ENCODE results near the gene NOC2L. TPM values are rescaled to one million over a fixed set of nuclear protein-coding genes. Genes with fewer than 3 reads are reported as not detected.

NOC2L gene
- total and polyA plus RNA-seq, 9 of the 15 experiments (the other 6 are each of a cell fraction or from before 2014, with no cell fraction given): 4.0 to 410 (median 200) TPM

DNA sequence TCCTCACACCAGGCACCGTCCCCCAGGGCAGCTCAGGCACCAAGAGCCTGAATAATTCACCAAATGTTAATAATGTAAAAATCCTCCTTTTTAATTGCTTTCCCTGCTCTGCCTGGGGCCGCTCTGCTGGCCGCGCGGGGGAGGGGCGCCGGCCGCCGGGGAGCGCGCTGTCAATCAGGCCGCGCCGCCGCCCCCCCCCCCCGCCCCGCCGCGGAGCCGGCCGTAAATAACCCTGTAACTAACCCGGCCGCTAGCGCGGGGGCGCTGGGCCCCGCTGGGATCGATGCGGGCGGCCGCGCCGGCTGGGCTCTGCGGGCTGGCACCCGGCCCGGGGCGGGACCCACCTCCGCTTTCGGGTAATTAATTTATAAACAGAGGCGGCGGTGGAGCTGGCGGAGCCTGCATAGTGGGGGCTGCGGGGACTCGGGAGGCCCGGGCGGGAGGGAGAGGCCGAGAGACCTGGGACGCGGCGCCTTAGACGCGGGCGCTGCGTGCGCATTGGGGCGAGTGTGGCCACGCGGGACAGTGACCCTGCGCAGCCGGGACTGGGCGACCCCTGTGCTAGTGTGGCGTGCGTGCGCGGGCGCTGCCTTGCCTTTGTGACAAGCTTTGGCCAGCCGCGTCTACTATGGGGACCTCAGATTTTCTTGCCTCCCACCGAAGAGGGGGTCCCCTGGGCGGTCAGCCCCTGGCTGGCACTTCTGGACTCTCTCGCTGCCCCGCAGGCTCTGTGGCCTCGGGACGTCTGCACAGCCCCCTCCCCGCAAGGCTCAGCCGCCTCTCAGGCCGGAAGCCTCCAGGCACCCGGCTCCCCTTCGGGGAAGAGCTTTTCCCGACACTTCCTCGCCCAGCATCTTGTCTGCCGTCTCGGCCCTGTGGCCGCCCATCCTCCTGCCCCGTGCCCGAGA is 18.7 kb downstream of the NOC2L start (continued):
- no peak for TF ChIP-seq BRCA1 (IDR thresholded peaks at IDR 0.05)
- TF ChIP-seq BRCA1 (CRISPR knock-in tag; IDR thresholded peaks at IDR 0.05): 0 out of 2 replicates have a peak, but pooled peaks have one; percentile 12
- no peak for TF ChIP-seq NUFIP1 (IDR thresholded peaks at IDR 0.05; ENCODE audit: partially characterized antibody)
- TF ChIP-seq RNF2 (IDR thresholded peaks at IDR 0.05): no peak
- TF ChIP-seq, protein P1, sequence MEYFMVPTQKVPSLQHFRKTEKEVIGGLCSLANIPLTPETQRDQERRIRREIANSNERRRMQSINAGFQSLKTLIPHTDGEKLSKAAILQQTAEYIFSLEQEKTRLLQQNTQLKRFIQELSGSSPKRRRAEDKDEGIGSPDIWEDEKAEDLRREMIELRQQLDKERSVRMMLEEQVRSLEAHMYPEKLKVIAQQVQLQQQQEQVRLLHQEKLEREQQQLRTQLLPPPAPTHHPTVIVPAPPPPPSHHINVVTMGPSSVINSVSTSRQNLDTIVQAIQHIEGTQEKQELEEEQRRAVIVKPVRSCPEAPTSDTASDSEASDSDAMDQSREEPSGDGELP (CRISPR knock-in tag; IDR thresholded peaks at IDR 0.05; ENCODE audit: borderline replicate concordance): peak; percentile 7; the same call in 1 of the 2 replicates
- 0 out of 2 replicates have a peak, but pooled peaks have one; percentile 20 for TF ChIP-seq ETV1 (tag; conservative IDR thresholded peaks at IDR 0.05; ENCODE audit: low read depth)
- TF ChIP-seq CCNT2 (IDR thresholded peaks at IDR 0.05; ENCODE audit: borderline replicate concordance, extremely low read depth, insufficient read length, low read depth, low read length): peak; percentile 90
- TF ChIP-seq, protein P2, sequence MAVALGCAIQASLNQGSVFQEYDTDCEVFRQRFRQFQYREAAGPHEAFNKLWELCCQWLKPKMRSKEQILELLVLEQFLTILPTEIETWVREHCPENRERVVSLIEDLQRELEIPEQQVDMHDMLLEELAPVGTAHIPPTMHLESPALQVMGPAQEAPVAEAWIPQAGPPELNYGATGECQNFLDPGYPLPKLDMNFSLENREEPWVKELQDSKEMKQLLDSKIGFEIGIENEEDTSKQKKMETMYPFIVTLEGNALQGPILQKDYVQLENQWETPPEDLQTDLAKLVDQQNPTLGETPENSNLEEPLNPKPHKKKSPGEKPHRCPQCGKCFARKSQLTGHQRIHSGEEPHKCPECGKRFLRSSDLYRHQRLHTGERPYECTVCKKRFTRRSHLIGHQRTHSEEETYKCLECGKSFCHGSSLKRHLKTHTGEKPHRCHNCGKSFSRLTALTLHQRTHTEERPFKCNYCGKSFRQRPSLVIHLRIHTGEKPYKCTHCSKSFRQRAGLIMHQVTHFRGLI (CRISPR knock-in tag; IDR thresholded peaks at IDR 0.05): no peak
- TF ChIP-seq CTCFL (IDR thresholded peaks at IDR 0.05; ENCODE audit: borderline replicate concordance, insufficient read depth, low read depth, low read length, poor library complexity, severe bottlenecking): peak; percentile 35
- peak; percentile 54; the same call in 1 of the 2 replicates for TF ChIP-seq GATAD2A (IDR thresholded peaks at IDR 0.05)
- TF ChIP-seq RB1 (IDR thresholded peaks at IDR 0.05; ENCODE audit: low read depth): peak; percentile 62
- TF ChIP-seq KLF13 (tag; IDR thresholded peaks at IDR 0.05; ENCODE audit: borderline replicate concordance, low read depth): no peak
- peak; percentile 89 for TF ChIP-seq CXXC5 (CRISPR knock-in tag; IDR thresholded peaks at IDR 0.05)
- TF ChIP-seq ZNF408 (CRISPR knock-in tag; IDR thresholded peaks at IDR 0.05; ENCODE audit: low read depth): no peak
- TF ChIP-seq ESRRA (IDR thresholded peaks at IDR 0.05; ENCODE audit: borderline replicate concordance, low read depth): 0 out of 2 replicates have a peak, but pooled peaks have one; percentile 27
- TF ChIP-seq MEF2A (IDR thresholded peaks at IDR 0.05; ENCODE audit: control insufficient read depth, low read depth, low read length): 0 out of 2 replicates have a peak, but pooled peaks have one; percentile 49
- TF ChIP-seq, protein P3, sequence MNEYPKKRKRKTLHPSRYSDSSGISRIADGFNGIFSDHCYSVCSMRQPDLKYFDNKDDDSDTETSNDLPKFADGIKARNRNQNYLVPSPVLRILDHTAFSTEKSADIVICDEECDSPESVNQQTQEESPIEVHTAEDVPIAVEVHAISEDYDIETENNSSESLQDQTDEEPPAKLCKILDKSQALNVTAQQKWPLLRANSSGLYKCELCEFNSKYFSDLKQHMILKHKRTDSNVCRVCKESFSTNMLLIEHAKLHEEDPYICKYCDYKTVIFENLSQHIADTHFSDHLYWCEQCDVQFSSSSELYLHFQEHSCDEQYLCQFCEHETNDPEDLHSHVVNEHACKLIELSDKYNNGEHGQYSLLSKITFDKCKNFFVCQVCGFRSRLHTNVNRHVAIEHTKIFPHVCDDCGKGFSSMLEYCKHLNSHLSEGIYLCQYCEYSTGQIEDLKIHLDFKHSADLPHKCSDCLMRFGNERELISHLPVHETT (CRISPR knock-in tag; conservative IDR thresholded peaks at IDR 0.05 in 1 of 2, IDR thresholded peaks at IDR 0.05 in 1 of 2): peak in 1 of 2 experiments; percentile 64; a peak in 1 of 4 replicates
- TF ChIP-seq TAL1 (IDR thresholded peaks at IDR 0.05): no peak
- TF ChIP-seq TOE1 (IDR thresholded peaks at IDR 0.05; ENCODE audit: borderline replicate concordance): no peak
- no peak for TF ChIP-seq TOE1 (CRISPR knock-in tag; IDR thresholded peaks at IDR 0.05; ENCODE audit: borderline replicate concordance, low read depth)
